HS-27A (cell line): ENCODE results near the gene TREML4.
A peak's percentile ranks its signal among the peaks of the same experiment; 100 is the strongest.

Experiments
- DNase-seq: peaks from one replicate; pipeline ENCODE4 v3.0.0-alpha.2; 2012; ENCODE audit warnings: low read depth, missing footprints

The TREML4 gene

GRCh38 chr6:41255638-41256246 lies 27.6 kb downstream of the TREML4 start:
- no peak for DNase-seq

- no peak for DNase-seq
Observed at GRCh38 chr6:41256383-41256782, 28.2 kb downstream of the TREML4 start.

GRCh38 chr6:41257369-41258195 lies 29.4 kb downstream of the TREML4 start:
- peak; percentile 15 for DNase-seq

GRCh38 chr6:41258196-41258493 lies 30.0 kb downstream of the TREML4 start:
- DNase-seq, result no peak

GRCh38 chr6:41262401-41262800 lies 34.3 kb downstream of the TREML4 start:
- no peak for DNase-seq

GRCh38 chr6:41263267-41263666 lies 35.1 kb downstream of the TREML4 start:
- no peak for DNase-seq

- DNase-seq, result no peak
Observed at GRCh38 chr6:41266541-41266940, 38.4 kb downstream of the TREML4 start.

GRCh38 chr6:41268478-41268877 lies 40.3 kb downstream of the TREML4 start:
- no peak for DNase-seq

- no peak for DNase-seq
Observed at GRCh38 chr6:41269166-41269565, 41.0 kb downstream of the TREML4 start.

GRCh38 chr6:41269716-41270115 lies 41.6 kb downstream of the TREML4 start:
- no peak for DNase-seq

- DNase-seq, result no peak
Observed at GRCh38 chr6:41271901-41272395, 43.8 kb downstream of the TREML4 start.

GRCh38 chr6:41272591-41273240 lies 44.6 kb downstream of the TREML4 start:
- DNase-seq, result no peak

GRCh38 chr6:41273714-41274113 lies 45.6 kb downstream of the TREML4 start:
- no peak for DNase-seq

GRCh38 chr6:41274256-41274655 lies 46.1 kb downstream of the TREML4 start:
- no peak for DNase-seq

GRCh38 chr6:41275489-41275888 lies 47.3 kb downstream of the TREML4 start:
- DNase-seq, result no peak

- DNase-seq, result no peak
Observed at GRCh38 chr6:41277605-41278004, 49.5 kb downstream of the TREML4 start.

- DNase-seq, result peak; percentile 5
Observed at GRCh38 chr6:41278699-41279405, 50.7 kb downstream of the TREML4 start.

- no peak for DNase-seq
Observed at GRCh38 chr6:41280381-41281057, 52.4 kb downstream of the TREML4 start.

- DNase-seq, result no peak
Observed at GRCh38 chr6:41283600-41283999, 55.5 kb downstream of the TREML4 start.

- DNase-seq, result no peak
Observed at GRCh38 chr6:41284726-41285125, 56.6 kb downstream of the TREML4 start.

GRCh38 chr6:41286544-41287346 lies 58.6 kb downstream of the TREML4 start, which contains the start of gene TREM1:
TREM1 (minus strand) TSS chr6:41286682; CDS start chr6:41286655, 27 bp downstream.
- no peak for DNase-seq
